ENCODE measurements around the gene PDZD7.
A peak's percentile ranks its signal among the peaks of the same experiment; 100 is the strongest.

The PDZD7 gene

GRCh38 chr10:101031796-101032636, 1.1 kb upstream of the PDZD7 start:
- no peaks in the 10 kb centered on the region for H3K27me3 ChIP-seq (replicated peaks; ENCODE audit: control insufficient read depth, insufficient read depth, low read length, poor library complexity, severe bottlenecking)
- H3K4me3 ChIP-seq (ENCODE audit: insufficient read depth, low read depth, low read length, poor library complexity, severe bottlenecking): peak overlapping the region; percentile 82
- H3K9me3 ChIP-seq (ENCODE audit: control insufficient read depth, low read length): no peaks in the 10 kb centered on the region
- H3K27ac ChIP-seq (ENCODE audit: insufficient read depth, low read length, poor library complexity, severe bottlenecking): peak overlapping the region; percentile 92
- H3K36me3 ChIP-seq (ENCODE audit: control insufficient read depth, insufficient read depth, low read length): peaks cover 26% of the 10 kb centered on the region
- H3K4me1 ChIP-seq (ENCODE audit: control insufficient read depth, insufficient read depth, low read length, poor library complexity, severe bottlenecking): peaks cover 18% of the 10 kb centered on the region
- peak; percentile 65 to 79 (median 78) for DNase-seq

DNA sequence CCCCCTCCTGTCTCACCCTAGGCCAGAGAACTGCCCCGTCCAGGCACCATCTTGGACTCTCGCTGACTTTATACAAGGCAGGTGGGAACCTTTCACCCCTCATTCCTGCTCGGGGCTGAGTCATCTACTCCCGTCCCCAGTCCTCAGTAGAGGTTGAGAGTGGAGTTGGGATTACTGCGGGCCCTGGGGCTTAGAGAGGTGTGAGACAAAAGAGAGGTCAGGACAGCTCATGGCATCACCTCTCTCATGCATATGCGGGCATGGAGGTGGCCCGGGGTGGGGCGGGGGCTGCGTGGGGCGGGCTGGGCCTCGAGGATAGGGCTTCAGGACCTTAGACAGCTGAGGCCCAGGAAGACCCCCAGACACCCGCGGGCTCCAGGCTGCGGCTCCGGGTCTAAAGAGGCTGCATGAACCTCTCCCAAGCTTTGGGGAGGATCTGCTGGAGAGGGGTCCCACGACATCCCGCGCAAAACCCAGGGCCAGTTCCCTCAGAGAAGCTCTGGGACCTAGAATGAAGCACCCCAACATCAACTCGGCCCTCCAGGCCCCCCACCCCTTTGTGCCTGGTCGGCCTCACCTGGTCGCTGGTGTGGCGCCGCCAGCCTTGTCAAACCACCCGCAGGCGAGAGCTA, 317 bp downstream of the PDZD7 start:
- H3K4me1 ChIP-seq (ENCODE audit: control insufficient read depth, insufficient read depth, low read length, poor library complexity, severe bottlenecking): peaks cover 18% of the 10 kb centered on the region
- H3K4me3 ChIP-seq (ENCODE audit: insufficient read depth, low read depth, low read length, poor library complexity, severe bottlenecking): peak overlapping the region; percentile 82
- H3K27ac ChIP-seq (ENCODE audit: insufficient read depth, low read length, poor library complexity, severe bottlenecking): peak overlapping the region; percentile 92
- H3K36me3 ChIP-seq (ENCODE audit: control insufficient read depth, insufficient read depth, low read length): peaks cover 12% of the 10 kb centered on the region
- H3K9me3 ChIP-seq (ENCODE audit: control insufficient read depth, low read length): no peaks in the 10 kb centered on the region
- no peaks in the 10 kb centered on the region for H3K27me3 ChIP-seq (replicated peaks; ENCODE audit: control insufficient read depth, insufficient read depth, low read length, poor library complexity, severe bottlenecking)
- DNase-seq: no peak

DNA sequence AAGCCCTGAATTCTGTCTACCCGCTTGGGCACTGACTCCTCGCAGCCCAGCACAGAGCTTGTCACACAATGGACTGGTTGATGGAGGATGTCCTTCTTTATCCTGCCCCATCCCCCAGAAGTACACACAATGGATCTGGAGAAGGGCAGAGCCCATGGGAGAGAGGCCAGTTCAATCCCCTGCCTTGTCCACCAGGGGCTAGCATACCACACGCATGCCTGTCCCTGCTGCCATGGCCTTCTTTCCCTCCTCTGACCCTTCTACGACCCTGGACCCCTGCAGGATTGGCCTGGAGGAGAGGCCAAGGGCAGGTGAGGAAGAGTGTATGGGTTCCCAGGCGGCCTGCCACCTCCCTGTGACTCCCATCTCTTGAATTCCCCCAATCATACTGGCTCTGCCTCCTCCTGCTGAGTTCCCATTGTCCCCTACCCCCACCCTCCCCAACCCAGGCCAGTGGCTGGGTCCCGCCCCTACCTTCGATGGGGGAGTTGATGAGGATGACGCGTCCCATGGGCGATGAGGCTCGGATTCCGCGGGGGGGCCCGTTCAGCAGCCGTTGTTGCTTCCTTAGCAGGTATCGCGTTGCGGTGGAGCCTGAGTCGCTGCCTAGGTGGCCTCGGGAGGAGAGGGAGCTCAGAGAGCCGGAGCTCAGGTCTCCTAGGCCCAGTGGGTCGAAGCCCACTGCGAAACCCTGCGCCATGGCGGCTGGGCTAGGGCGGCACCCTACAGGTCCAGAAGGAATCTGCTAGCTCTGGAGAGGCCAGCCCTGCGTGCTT, 1.2 kb downstream of the PDZD7 start:
- no peak for DNase-seq
- Histone ChIP-seq H3K9me3 (ENCODE audit: control insufficient read depth, low read length) (no peaks in the 10 kb centered on the region), H3K27me3 (replicated peaks; ENCODE audit: control insufficient read depth, insufficient read depth, low read length, poor library complexity, severe bottlenecking) (no peaks in the 10 kb centered on the region), H3K27ac (ENCODE audit: insufficient read depth, low read length, poor library complexity, severe bottlenecking) (no peak overlapping the region), H3K4me3 (ENCODE audit: insufficient read depth, low read depth, low read length, poor library complexity, severe bottlenecking) (no peak overlapping the region), H3K36me3 (ENCODE audit: control insufficient read depth, insufficient read depth, low read length) (peaks cover 3% of the 10 kb centered on the region), H3K4me1 (ENCODE audit: control insufficient read depth, insufficient read depth, low read length, poor library complexity, severe bottlenecking) (peaks cover 18% of the 10 kb centered on the region)

GRCh38 chr10:101028446-101029337, 2.2 kb downstream of the PDZD7 start:
- Histone ChIP-seq H3K27me3 (replicated peaks; ENCODE audit: control insufficient read depth, insufficient read depth, low read length, poor library complexity, severe bottlenecking) (no peaks in the 10 kb centered on the region), H3K27ac (ENCODE audit: insufficient read depth, low read length, poor library complexity, severe bottlenecking) (no peak overlapping the region), H3K4me1 (ENCODE audit: control insufficient read depth, insufficient read depth, low read length, poor library complexity, severe bottlenecking) (peaks cover 18% of the 10 kb centered on the region), H3K4me3 (ENCODE audit: insufficient read depth, low read depth, low read length, poor library complexity, severe bottlenecking) (no peak overlapping the region), H3K36me3 (ENCODE audit: control insufficient read depth, insufficient read depth, low read length) (no peaks in the 10 kb centered on the region), H3K9me3 (ENCODE audit: control insufficient read depth, low read length) (no peaks in the 10 kb centered on the region)
- DNase-seq: no peak

- no peak for DNase-seq
- peaks cover 7% of the 10 kb centered on the region for H3K4me1 ChIP-seq (ENCODE audit: control insufficient read depth, insufficient read depth, low read length, poor library complexity, severe bottlenecking)
- H3K27me3 ChIP-seq (replicated peaks; ENCODE audit: control insufficient read depth, insufficient read depth, low read length, poor library complexity, severe bottlenecking): no peaks in the 10 kb centered on the region
- H3K4me3 ChIP-seq (ENCODE audit: insufficient read depth, low read depth, low read length, poor library complexity, severe bottlenecking): no peak overlapping the region
- no peaks in the 10 kb centered on the region for H3K9me3 ChIP-seq (ENCODE audit: control insufficient read depth, low read length)
- H3K27ac ChIP-seq (ENCODE audit: insufficient read depth, low read length, poor library complexity, severe bottlenecking): no peak overlapping the region
- no peaks in the 10 kb centered on the region for H3K36me3 ChIP-seq (ENCODE audit: control insufficient read depth, insufficient read depth, low read length)
Observed at GRCh38 chr10:101027106-101027720, 3.7 kb downstream of the PDZD7 start.

DNA sequence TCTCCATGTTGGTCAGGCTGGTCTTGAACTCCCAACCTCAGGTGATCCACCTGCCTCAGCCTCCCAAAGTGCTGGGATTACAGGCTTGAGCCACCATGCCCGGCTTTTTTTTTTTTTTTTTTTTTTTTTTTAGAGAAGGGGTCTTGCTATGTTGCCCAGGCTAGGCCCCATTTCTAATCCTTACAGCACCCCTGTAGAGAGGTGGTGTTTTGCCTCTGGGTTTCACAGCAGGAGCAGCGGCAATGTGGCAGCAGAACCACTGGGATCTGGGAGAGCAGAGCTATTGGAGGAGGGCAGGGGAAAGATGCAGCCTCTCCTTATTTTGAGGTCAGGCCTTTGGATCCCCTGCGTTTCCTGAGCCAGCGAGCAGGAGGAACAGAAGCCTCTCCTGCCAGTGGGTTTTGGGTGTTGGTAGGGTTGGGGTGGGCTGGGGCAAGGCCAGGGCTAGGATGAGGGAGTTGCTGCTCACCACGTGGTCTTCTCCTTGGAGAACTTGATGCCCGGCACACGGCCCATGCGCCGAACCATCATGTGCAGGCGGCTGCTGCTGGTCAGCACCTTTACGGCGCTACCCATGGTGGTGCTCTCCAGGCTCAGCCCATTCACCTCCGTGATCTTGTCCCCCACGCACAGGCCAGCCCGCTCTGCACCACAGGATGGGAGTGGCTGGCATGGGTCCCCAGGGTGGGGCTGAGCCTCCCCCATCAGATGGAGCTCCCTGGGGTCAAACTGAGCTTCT, 7.8 kb downstream of the PDZD7 start:
- Histone ChIP-seq H3K9me3 (ENCODE audit: control insufficient read depth, low read length) (no peaks in the 10 kb centered on the region), H3K36me3 (ENCODE audit: control insufficient read depth, insufficient read depth, low read length) (no peaks in the 10 kb centered on the region), H3K4me3 (ENCODE audit: insufficient read depth, low read depth, low read length, poor library complexity, severe bottlenecking) (no peak overlapping the region), H3K27me3 (replicated peaks; ENCODE audit: control insufficient read depth, insufficient read depth, low read length, poor library complexity, severe bottlenecking) (no peaks in the 10 kb centered on the region), H3K27ac (ENCODE audit: insufficient read depth, low read length, poor library complexity, severe bottlenecking) (no peak overlapping the region), H3K4me1 (ENCODE audit: control insufficient read depth, insufficient read depth, low read length, poor library complexity, severe bottlenecking) (peaks cover 3% of the 10 kb centered on the region)
- no peak for DNase-seq

DNA sequence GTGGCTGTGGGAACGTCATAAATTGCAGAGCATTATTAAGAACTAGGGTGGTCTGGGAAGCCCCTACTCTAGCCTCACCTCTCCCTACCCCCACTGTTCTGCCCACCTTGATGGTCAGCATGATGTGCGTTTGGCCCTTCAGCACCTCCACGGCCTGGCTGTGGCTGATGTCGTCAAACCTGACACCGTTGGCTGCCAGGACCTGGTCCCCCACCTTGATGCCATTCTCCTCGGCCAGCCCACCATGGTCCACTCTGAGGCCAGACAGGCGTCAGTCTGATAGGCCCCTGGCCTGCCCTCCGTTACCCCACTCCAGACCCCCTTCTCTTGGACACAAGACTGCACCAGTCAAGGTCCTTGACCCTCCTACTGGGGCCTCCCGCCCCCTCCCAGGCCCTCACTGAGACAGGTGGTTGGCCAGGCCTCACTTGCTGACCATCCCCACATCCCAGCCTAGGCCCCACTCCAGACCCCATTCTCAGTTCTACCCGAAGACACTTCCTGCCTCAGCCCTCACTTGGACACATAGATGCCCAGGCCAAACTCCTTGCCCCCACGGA, 9.2 kb downstream of the PDZD7 start:
- no peak overlapping the region for H3K27ac ChIP-seq (ENCODE audit: insufficient read depth, low read length, poor library complexity, severe bottlenecking)
- no peaks in the 10 kb centered on the region for H3K9me3 ChIP-seq (ENCODE audit: control insufficient read depth, low read length)
- H3K4me1 ChIP-seq (ENCODE audit: control insufficient read depth, insufficient read depth, low read length, poor library complexity, severe bottlenecking): peaks cover 3% of the 10 kb centered on the region
- no peak for DNase-seq
- H3K36me3 ChIP-seq (ENCODE audit: control insufficient read depth, insufficient read depth, low read length): no peaks in the 10 kb centered on the region
- no peak overlapping the region for H3K4me3 ChIP-seq (ENCODE audit: insufficient read depth, low read depth, low read length, poor library complexity, severe bottlenecking)
- H3K27me3 ChIP-seq (replicated peaks; ENCODE audit: control insufficient read depth, insufficient read depth, low read length, poor library complexity, severe bottlenecking): no peaks in the 10 kb centered on the region

GRCh38 chr10:101021239-101021638, 9.7 kb downstream of the PDZD7 start:
- Histone ChIP-seq H3K27me3 (replicated peaks; ENCODE audit: control insufficient read depth, insufficient read depth, low read length, poor library complexity, severe bottlenecking) (no peaks in the 10 kb centered on the region), H3K4me3 (ENCODE audit: insufficient read depth, low read depth, low read length, poor library complexity, severe bottlenecking) (no peak overlapping the region), H3K36me3 (ENCODE audit: control insufficient read depth, insufficient read depth, low read length) (no peaks in the 10 kb centered on the region), H3K4me1 (ENCODE audit: control insufficient read depth, insufficient read depth, low read length, poor library complexity, severe bottlenecking) (peaks cover 3% of the 10 kb centered on the region), H3K27ac (ENCODE audit: insufficient read depth, low read length, poor library complexity, severe bottlenecking) (no peak overlapping the region), H3K9me3 (ENCODE audit: control insufficient read depth, low read length) (no peaks in the 10 kb centered on the region)
- DNase-seq: no peak
